H1 (cell line): ENCODE results near the gene UBE2V1.

Source experiments
- ASH2L ChIP-seq: fragments of 200-600, 300-600 bp; sonication (generic); IDR thresholded peaks from one replicate; pipeline ENCODE4 v1.7.1; 2017; ENCODE audit warnings: low read length
- CBX5 ChIP-seq: fragments of 300-800, 300-1000 bp; sonication (generic); IDR thresholded peaks from 2 replicates; pipeline ENCODE4 v1.7.1; 2016; ENCODE audit warnings: antibody characterized with exemption, low read length, low read depth
- EZH2 ChIP-seq: fragments of 200-600 bp; sonication (generic); IDR thresholded peaks from 2 replicates; pipeline ENCODE4 v1.7.1; 2012; ENCODE audit warnings: low read depth, mild to moderate bottlenecking, moderate library complexity, low read length, inconsistent platforms; ENCODE audit not compliant: severe bottlenecking
- GTF2F1 ChIP-seq: IDR thresholded peaks from 2 replicates; pipeline ENCODE4 v1.6.1; 2012; ENCODE audit warnings: low read depth, low read length, improper control_type of control experiment, borderline replicate concordance
- POLR2A ChIP-seq, 2 experiments: IDR thresholded peaks; 1 replicate in 1 of 2; 2 replicates in 1 of 2; pipeline ENCODE4 v1.6.1; 2011; ENCODE audit warnings: low read depth in 2 of 2, low read length in 2 of 2, mild to moderate bottlenecking in 2 of 2; ENCODE audit errors: control extremely low read depth in 1 of 2
- RXRA ChIP-seq: IDR thresholded peaks from 2 replicates; pipeline ENCODE4 v1.6.1; 2011; ENCODE audit warnings: low read depth, mild to moderate bottlenecking, low read length, moderate library complexity; ENCODE audit not compliant: insufficient read depth
- TCF12 ChIP-seq: IDR thresholded peaks from 2 replicates; pipeline ENCODE4 v1.6.1; 2011; ENCODE audit warnings: low read depth, mild to moderate bottlenecking, low read length
- TF ChIP-seq, protein P1 (sequence below), 3 experiments: IDR thresholded peaks; 1 replicate in 2 of 3; 2 replicates in 1 of 3; pipeline versions ENCODE4 v1.5.1 to v1.6.1; 2011; ENCODE audit warnings: low read length in 3 of 3, mild to moderate bottlenecking in 3 of 3, inconsistent platforms in 2 of 3, low read depth in 1 of 3, moderate library complexity in 1 of 3; ENCODE audit not compliant: insufficient read depth in 1 of 3; ENCODE audit errors: control extremely low read depth in 1 of 3

- TF ChIP-seq CBX5 (no peak), POLR2A (IDR thresholded peaks at IDR 0.05; ENCODE audit: control extremely low read depth in 1 of 2, low read depth in 2 of 2, low read length in 2 of 2) (no peak), RXRA (no peak), EZH2 (no peak), GTF2F1 (no peak), TCF12 (no peak), ASH2L (no peak)
- TF ChIP-seq, protein P1, sequence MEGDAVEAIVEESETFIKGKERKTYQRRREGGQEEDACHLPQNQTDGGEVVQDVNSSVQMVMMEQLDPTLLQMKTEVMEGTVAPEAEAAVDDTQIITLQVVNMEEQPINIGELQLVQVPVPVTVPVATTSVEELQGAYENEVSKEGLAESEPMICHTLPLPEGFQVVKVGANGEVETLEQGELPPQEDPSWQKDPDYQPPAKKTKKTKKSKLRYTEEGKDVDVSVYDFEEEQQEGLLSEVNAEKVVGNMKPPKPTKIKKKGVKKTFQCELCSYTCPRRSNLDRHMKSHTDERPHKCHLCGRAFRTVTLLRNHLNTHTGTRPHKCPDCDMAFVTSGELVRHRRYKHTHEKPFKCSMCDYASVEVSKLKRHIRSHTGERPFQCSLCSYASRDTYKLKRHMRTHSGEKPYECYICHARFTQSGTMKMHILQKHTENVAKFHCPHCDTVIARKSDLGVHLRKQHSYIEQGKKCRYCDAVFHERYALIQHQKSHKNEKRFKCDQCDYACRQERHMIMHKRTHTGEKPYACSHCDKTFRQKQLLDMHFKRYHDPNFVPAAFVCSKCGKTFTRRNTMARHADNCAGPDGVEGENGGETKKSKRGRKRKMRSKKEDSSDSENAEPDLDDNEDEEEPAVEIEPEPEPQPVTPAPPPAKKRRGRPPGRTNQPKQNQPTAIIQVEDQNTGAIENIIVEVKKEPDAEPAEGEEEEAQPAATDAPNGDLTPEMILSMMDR (IDR thresholded peaks at IDR 0.05; ENCODE audit: control extremely low read depth in 1 of 3, insufficient read depth in 1 of 3, low read depth in 1 of 3, low read length in 3 of 3) = no peak
Measured at GRCh38 chr20:50032955-50033666, 79.8 kb downstream of the UBE2V1 start.
